NCI-H345 treated with DMSO at 0.1 percent for 48 hours (cell line): ENCODE measurements around the gene SPATS2L.

Source experiments
- DNase-seq: peaks from one replicate; lab custom pipeline; 2025; ENCODE audit not compliant: unreplicated experiment; lab: John Stamatoyannopoulos, UW

Gene SPATS2L

GRCh38 chr2:200306196-200306930 is at the start of gene SPATS2L:
Gene SPATS2L (plus strand): TSS chr2:200306693. CDS start chr2:200389245, 82,552 bp downstream.
- no peak for DNase-seq

- DNase-seq, result no peak
Measured at GRCh38 chr2:200257570-200257969, 48.9 kb upstream of the SPATS2L start.

- peak; percentile 42 for DNase-seq
Measured at GRCh38 chr2:200258081-200258480, 48.4 kb upstream of the SPATS2L start.

GRCh38 chr2:200258881-200259576 is 47.5 kb upstream of the SPATS2L start:
- no peak for DNase-seq

GRCh38 chr2:200259577-200259957 is 46.9 kb upstream of the SPATS2L start:
- DNase-seq, result peak; percentile 83

GRCh38 chr2:200262047-200262446 is 44.4 kb upstream of the SPATS2L start:
- DNase-seq, result no peak

- no peak for DNase-seq
Measured at GRCh38 chr2:200263279-200263678, 43.2 kb upstream of the SPATS2L start.

- no peak for DNase-seq
Measured at GRCh38 chr2:200264631-200265030, 41.9 kb upstream of the SPATS2L start.

GRCh38 chr2:200266406-200266805 is 40.1 kb upstream of the SPATS2L start:
- no peak for DNase-seq

GRCh38 chr2:200267350-200267749 is 39.1 kb upstream of the SPATS2L start:
- no peak for DNase-seq

GRCh38 chr2:200270732-200271131 is 35.8 kb upstream of the SPATS2L start:
- DNase-seq, result no peak

GRCh38 chr2:200272320-200272719 is 34.2 kb upstream of the SPATS2L start:
- no peak for DNase-seq

GRCh38 chr2:200274116-200275075 is 32.1 kb upstream of the SPATS2L start:
- peak; percentile 78 for DNase-seq

- DNase-seq, result peak; percentile 50
Measured at GRCh38 chr2:200275295-200276013, 31.0 kb upstream of the SPATS2L start.

GRCh38 chr2:200276472-200276871 is 30.0 kb upstream of the SPATS2L start:
- DNase-seq, result no peak

GRCh38 chr2:200278694-200279316 is 27.7 kb upstream of the SPATS2L start:
- DNase-seq, result no peak

- DNase-seq, result no peak
Measured at GRCh38 chr2:200279857-200280256, 26.6 kb upstream of the SPATS2L start.

GRCh38 chr2:200286578-200286977 is 19.9 kb upstream of the SPATS2L start:
- no peak for DNase-seq

- no peak for DNase-seq
Measured at GRCh38 chr2:200288670-200289429, 17.6 kb upstream of the SPATS2L start.

- no peak for DNase-seq
Measured at GRCh38 chr2:200296118-200296517, 10.4 kb upstream of the SPATS2L start.
